Smooth muscle cell (in vitro differentiated cells): ENCODE results near the gene CNOT4. TPM values are rescaled to one million over a fixed set of nuclear protein-coding genes. Genes with fewer than 3 reads are reported as not detected.

Source experiments
- DNase-seq: peaks from one replicate; lab custom pipeline; 2025; ENCODE audit not compliant: unreplicated experiment; lab: John Stamatoyannopoulos, UW
- H2AFZ ChIP-seq: fragments of 200-600 bp; sonication (generic); 2 replicates; pipeline ENCODE4 v1.6.0; 2016; ENCODE audit warnings: antibody characterized with exemption, low read depth, mild to moderate bottlenecking
- H3F3A ChIP-seq: fragments of 200-600 bp; sonication (generic); 2 replicates; pipeline ENCODE4 v1.6.0; 2017; ENCODE audit warnings: antibody characterized with exemption, low read depth
- H3K27ac ChIP-seq: fragments of 200-600 bp; sonication (generic); 2 replicates; pipeline ENCODE4 v1.5.1; 2016; ENCODE audit warnings: low read depth, mild to moderate bottlenecking
- H3K27me3 ChIP-seq: fragments of 200-600 bp; sonication (generic); 2 replicates; pipeline ENCODE4 v1.6.1; 2016; ENCODE audit warnings: low read depth, mild to moderate bottlenecking
- H3K36me3 ChIP-seq: fragments of 200-600 bp; sonication (generic); 2 replicates; pipeline ENCODE4 v1.5.1; 2016; ENCODE audit warnings: low read depth
- H3K4me1 ChIP-seq: fragments of 200-600 bp; sonication (generic); 2 replicates; pipeline ENCODE4 v1.5.1; 2016; ENCODE audit warnings: low read depth
- H3K4me2 ChIP-seq: fragments of 200-600 bp; sonication (generic); 2 replicates; pipeline ENCODE4 v1.6.0; 2016; ENCODE audit warnings: mild to moderate bottlenecking
- H3K4me3 ChIP-seq: fragments of 200-600 bp; sonication (generic); 2 replicates; pipeline ENCODE4 v1.5.1; 2016; ENCODE audit warnings: mild to moderate bottlenecking
- H3K79me2 ChIP-seq: fragments of 200-600 bp; sonication (generic); 2 replicates; pipeline ENCODE4 v1.6.0; 2016; ENCODE audit warnings: low read depth, mild to moderate bottlenecking
- H3K9ac ChIP-seq: fragments of 200-600 bp; sonication (generic); 2 replicates; pipeline ENCODE4 v1.6.0; 2016; ENCODE audit warnings: low read depth
- H3K9me3 ChIP-seq: fragments of 200-600 bp; sonication (generic); replicated peaks from 2 replicates; pipeline ENCODE4 v1.5.1; 2016; ENCODE audit warnings: low read depth
- H4K20me1 ChIP-seq: fragments of 200-600 bp; sonication (generic); 2 replicates; pipeline ENCODE4 v1.6.0; 2016; ENCODE audit warnings: low read depth
- CTCF ChIP-seq: fragments of 200-600 bp; sonication (generic); IDR thresholded peaks from 2 replicates; pipeline ENCODE4 v1.5.1; 2017; ENCODE audit warnings: borderline replicate concordance, mild to moderate bottlenecking, antibody characterized with exemption; ENCODE audit not compliant: insufficient read depth, poor library complexity, severe bottlenecking
- WGBS: methylation state at CpG from one replicate; pipeline ENCODE4 v1.1.7; 2016; ENCODE audit warnings: low lambda C conversion rate; 5-methylcytosine and 5-hydroxymethylcytosine counted together
- polyA plus RNA-seq: library from polyadenylated mRNA; unstranded; fragments of >200 nt; fragmentation: Nextera tagmentation; extraction: Ambion mirVana; gene quantifications from 2 replicates; pipeline ENCODE4 v1.2.1, GENCODE V29; 2016
- total RNA-seq: library from RNA; depleted of rRNA; stranded (reverse); fragments of >200 nt; gene quantifications from 2 replicates; pipeline ENCODE4 v1.2.3, GENCODE V29; 2014

Gene CNOT4
- total and polyA plus RNA-seq, 2 experiments from 2014 or later = 15.8 to 22.9 TPM

DNA sequence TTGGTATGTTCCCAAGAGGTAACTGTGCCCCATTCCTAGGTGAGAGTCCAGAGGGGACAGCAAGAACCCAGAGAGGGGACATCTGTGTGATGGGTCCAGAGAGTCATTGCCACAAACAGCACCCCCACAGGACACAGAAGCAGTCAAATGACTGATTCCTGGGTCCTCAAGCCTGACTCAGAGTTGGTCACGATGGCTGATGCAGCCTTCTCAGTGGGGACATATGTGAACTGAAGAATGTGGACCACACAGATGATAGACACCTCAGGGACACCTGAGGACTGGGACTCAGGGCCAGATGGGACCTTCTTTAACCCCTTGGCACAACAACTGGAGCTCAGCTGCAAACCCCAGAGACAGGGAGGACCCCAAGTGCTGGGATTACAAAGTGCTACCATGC, 179.8 kb downstream of the CNOT4 start:
- no peak for DNase-seq
- Histone ChIP-seq H3F3A (no peaks in the 10 kb centered on the region), H3K4me1 (no peaks in the 10 kb centered on the region), H3K9ac (no peak overlapping the region), H3K36me3 (no peaks in the 10 kb centered on the region), H3K4me2 (no peak overlapping the region), H4K20me1 (no peaks in the 10 kb centered on the region), H3K79me2 (no peaks in the 10 kb centered on the region), H3K9me3 (no peaks in the 10 kb centered on the region), H3K27me3 (peaks cover 3% of the 10 kb centered on the region), H3K27ac (no peak overlapping the region), H3K4me3 (no peak overlapping the region), H2AFZ (no peak overlapping the region)
- no peak for TF ChIP-seq CTCF
- 92% methylated on average over 1 of the region's 1 CpG for WGBS

DNA sequence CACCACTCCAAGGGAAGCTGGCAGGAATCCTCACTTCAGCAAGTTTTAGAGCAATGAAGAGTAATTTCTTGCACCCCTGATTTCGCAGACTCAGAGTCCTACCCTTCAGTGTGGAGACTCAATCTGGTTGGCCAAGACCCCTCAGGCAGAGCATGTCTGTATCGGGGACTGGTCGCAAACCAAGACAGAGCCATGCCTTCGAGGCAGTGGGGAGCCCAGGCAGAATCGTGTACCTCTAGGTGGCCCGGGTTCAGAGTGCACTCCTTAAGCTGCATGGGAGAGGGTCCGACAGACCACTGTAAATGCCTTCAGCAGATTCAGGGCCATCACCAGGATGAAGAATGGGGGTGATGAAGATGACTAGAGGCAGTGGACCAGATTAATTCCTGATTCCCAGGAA, 181.4 kb downstream of the CNOT4 start:
- Histone ChIP-seq H3K9ac (no peak overlapping the region), H2AFZ (no peak overlapping the region), H3K27me3 (peaks cover 3% of the 10 kb centered on the region), H3K9me3 (no peaks in the 10 kb centered on the region), H3K79me2 (no peaks in the 10 kb centered on the region), H3K4me1 (no peaks in the 10 kb centered on the region), H4K20me1 (no peaks in the 10 kb centered on the region), H3K27ac (no peak overlapping the region), H3K4me2 (no peak overlapping the region), H3F3A (no peaks in the 10 kb centered on the region), H3K36me3 (no peaks in the 10 kb centered on the region), H3K4me3 (no peak overlapping the region)
- WGBS = 95% methylated on average over 7 of the region's 7 CpGs
- no peak for DNase-seq
- no peak for TF ChIP-seq CTCF

DNA sequence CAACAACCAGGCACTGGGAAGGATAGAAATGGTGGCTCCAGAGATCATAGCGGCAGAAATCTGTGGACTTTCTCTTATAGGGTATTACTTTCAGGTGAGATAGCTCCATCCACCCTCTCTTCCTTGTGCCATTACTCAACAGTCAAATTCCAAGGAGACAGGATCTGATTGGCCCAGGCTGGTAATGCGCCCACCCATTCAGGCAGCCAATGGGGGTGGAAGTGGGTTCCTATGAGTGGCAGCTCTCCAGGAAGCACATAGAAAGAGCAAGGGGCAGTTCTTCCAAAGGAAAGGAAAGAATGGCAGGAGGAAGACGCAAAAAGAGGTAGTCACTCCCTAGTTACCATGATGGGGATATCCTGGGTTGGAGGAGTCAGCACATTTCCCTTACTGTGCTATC, 181.8 kb downstream of the CNOT4 start:
- no peak overlapping the region for H3K4me2 ChIP-seq
- H3K4me1 ChIP-seq = no peaks in the 10 kb centered on the region
- no peaks in the 10 kb centered on the region for H3K9me3 ChIP-seq
- DNase-seq = no peak
- H2AFZ ChIP-seq = no peak overlapping the region
- H3K27ac ChIP-seq = no peak overlapping the region
- H4K20me1 ChIP-seq = no peaks in the 10 kb centered on the region
- no peaks in the 10 kb centered on the region for H3K79me2 ChIP-seq
- WGBS = 94% methylated on average over 3 of the region's 3 CpGs
- H3K36me3 ChIP-seq = no peaks in the 10 kb centered on the region
- TF ChIP-seq CTCF = no peak
- no peaks in the 10 kb centered on the region for H3F3A ChIP-seq
- H3K4me3 ChIP-seq = no peak overlapping the region
- no peak overlapping the region for H3K9ac ChIP-seq
- H3K27me3 ChIP-seq = peaks cover 3% of the 10 kb centered on the region

DNA sequence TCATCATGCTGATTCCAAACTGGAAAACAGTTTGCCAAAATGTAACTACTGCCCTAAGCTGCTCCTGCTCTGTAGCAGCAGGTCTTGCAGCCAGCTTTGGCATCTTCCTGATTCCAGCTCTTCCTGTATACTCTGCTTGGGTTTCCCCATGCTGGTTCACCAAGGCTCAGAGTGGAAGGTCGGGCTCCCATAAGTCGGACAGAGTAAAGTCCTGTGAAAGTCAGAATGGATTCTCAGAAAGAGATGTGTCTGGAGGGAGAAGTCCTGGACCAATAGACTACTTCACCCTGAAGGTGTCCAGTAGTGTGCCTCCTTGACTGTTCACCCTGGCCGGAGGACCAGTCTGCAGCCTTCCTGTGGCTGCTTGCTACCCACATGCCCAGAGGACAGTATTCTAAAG, 182.4 kb downstream of the CNOT4 start:
- H3K27me3 ChIP-seq = peaks cover 3% of the 10 kb centered on the region
- H3K4me3 ChIP-seq = no peak overlapping the region
- no peak overlapping the region for H3K27ac ChIP-seq
- TF ChIP-seq CTCF = no peak
- no peak overlapping the region for H2AFZ ChIP-seq
- 95% methylated on average over 3 of the region's 3 CpGs for WGBS
- H3K36me3 ChIP-seq = no peaks in the 10 kb centered on the region
- H3K9me3 ChIP-seq = no peaks in the 10 kb centered on the region
- DNase-seq = no peak
- no peaks in the 10 kb centered on the region for H3K4me1 ChIP-seq
- no peaks in the 10 kb centered on the region for H3F3A ChIP-seq
- no peak overlapping the region for H3K9ac ChIP-seq
- H3K4me2 ChIP-seq = no peak overlapping the region
- no peaks in the 10 kb centered on the region for H3K79me2 ChIP-seq
- H4K20me1 ChIP-seq = no peaks in the 10 kb centered on the region
